Suppressor macrophage (primary cell): ENCODE data around the gene ADARB2.

ENCODE experiments used
- DNase-seq, 4 experiments: peaks; one replicate each; pipeline ENCODE4 v3.0.0-alpha.2; 2020 to 2022

ADARB2 gene

DNA sequence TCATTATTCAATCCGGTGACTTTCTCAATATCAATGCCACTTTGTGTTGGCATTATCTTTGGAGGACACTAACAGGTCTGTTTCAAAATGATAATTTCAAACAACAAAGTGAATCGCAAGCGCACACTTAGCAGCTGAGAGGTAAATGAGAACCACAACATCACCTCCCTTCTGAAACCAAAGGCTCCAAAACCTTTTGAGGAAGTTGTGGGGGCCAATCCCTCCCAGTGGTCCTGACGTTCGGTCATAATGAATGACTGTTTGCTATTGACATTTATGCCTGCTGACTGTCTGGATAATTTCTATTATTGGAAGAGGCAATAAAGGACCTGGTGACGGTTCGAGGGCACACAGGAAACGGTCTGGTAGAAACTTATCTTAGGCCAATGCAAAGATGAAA is 1.8 kb downstream of the ADARB2 start:
- DNase-seq = no peak

- DNase-seq = no peak
Measured at GRCh38 chr10:1734288-1734687, 3.0 kb downstream of the ADARB2 start.

DNA sequence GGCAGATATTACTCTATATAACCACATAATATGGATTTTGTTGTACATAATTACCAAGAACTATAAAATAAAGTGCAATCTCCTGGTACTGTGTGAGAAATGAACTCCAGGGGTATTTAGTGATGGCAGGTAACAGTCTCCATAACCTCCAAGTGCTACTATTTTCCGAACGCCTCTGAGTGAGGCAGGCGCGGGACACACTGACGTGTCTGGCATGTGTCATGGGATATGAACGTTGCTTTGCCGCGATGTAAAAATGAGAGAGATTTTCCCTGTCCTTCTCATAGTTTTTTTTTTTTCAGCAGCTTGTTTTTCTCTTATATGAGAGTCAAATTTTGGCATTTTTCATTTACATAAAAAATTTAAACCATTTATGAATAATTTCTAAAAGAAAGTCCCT is 3.6 kb downstream of the ADARB2 start:
- no peak for DNase-seq

DNA sequence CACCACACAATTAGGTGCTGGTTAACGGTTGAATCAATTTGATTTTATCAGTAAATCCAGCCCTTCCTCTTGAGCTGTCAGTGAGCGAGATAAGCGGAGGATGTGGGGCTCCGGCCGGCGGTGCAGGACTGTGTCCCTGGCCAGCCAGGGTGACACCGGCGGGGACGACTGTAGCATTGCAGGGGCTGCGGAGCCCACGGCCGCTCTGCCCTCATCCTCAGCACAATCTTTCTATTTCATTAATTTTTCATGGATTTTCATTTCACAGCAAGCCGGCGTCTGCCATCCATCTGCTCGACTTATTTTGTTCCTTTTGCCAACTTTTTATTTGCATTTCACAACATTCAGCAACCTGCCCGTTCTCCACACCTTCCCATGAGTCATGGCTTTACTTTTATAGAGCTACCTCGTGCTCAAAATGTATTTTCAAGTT is 4.7 kb downstream of the ADARB2 start:
- no peak for DNase-seq

DNA sequence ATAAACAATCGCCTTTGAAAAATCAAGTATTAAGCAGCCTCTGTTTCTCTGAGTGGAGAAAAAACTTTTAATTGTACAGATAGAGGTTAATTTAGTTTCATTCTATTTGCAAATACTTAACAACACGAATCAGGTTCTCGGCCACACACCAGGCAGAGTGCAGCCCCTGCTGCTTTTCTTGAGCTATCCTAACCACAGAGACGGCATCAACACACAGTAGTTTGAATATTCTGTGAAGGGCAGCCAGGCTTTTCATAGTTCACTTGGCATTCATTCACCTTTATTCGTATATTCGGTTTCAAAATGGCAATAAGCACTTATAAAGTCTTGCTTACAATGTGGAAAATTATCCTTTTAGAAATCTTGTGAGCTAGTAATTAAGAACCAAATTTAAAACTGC is 5.7 kb downstream of the ADARB2 start:
- DNase-seq = no peak

DNA sequence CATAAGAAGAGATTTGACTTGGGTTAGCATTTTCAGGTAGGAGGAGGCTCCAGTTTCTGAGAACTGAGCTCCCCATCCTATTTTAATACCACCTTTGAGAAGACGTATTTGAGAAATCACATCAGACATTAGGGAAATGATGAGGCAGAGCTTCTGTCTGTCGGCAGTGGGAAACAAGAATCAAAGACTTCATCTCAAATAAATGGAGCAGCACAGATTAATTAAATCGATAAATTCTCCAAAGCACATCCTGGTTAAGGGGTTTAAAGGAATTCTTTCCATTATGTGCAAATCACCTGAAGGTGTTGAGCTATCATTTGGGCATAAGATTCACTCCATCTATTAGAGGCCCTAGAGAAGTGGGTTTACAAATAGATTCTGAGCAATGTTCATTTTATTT is 7.6 kb downstream of the ADARB2 start:
- no peak for DNase-seq

GRCh38 chr10:1726861-1727260 is 10.5 kb downstream of the ADARB2 start:
- no peak for DNase-seq

GRCh38 chr10:1724921-1725488 is 12.3 kb downstream of the ADARB2 start:
- no peak for DNase-seq

DNA sequence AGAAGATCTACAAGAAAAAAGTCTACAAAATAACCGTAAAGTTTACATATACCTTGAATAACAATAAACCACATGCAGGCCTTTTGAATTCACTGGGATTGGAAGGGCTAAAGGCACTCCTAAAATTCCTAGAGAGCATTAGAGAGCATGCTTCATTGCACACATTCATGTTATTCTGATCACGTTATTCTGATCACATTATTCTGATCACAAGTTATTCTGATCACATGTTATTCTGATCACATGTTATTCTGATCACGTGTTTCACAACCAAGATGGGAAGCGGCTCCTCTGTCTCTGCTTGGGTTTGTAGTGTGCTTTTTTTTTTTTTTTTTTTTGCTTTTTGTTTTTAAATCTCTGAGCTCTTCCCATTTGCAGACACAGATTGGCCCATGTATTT is 20.5 kb downstream of the ADARB2 start:
- DNase-seq = no peak

DNA sequence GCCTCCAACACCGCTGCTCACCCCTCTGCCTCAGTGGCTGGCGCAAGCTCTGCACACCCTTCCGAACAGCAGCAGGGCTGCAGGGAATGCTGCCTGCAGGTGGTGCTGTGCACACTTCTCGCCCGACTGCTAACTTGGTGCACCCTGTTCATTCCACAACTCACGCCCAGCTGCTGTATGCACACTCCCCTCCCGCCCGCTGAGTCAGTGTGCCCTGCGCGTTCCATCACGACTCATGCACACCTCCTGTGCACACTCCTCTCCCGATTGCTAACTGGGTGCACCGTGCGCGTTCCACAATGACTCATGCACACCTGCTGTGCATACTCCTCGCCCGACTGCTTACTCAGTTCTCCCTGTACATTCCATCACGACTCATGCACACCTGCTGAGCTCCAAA is 21.5 kb downstream of the ADARB2 start:
- no peak for DNase-seq

DNA sequence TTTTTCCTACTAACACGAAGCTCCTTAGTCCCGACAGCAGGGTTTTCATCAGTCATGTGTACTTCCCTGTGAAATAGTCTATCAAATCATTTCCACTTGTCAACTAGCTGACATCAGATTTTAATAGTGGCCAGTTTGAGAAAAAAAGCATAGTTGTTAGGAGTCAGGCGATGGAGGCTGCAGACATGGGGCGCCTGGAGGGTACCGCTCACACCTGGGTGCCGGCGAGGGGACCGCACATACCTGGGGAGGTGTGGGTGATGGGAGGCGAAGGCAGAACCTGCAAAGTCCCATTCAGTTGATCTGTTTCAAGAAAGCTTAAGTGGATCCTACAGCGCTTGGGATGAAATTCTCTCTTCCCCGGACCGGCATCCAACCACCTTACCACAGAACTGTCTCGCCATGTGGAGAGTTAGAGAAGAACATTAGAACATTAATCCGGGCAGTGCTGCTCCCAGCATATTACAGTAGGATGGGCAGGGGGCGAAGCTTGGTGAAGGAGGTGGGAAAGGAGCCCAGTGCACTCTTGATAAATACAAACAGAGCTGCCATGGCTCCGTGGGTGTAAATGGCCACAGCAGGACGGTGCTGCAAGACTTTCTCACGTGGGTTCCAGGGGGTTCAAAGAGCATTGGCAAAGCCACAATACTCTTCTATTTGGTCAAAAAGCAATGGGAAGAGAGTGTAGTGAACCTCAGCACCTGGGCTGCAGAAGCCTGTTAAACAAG is 24.2 kb downstream of the ADARB2 start:
- no peak for DNase-seq

DNA sequence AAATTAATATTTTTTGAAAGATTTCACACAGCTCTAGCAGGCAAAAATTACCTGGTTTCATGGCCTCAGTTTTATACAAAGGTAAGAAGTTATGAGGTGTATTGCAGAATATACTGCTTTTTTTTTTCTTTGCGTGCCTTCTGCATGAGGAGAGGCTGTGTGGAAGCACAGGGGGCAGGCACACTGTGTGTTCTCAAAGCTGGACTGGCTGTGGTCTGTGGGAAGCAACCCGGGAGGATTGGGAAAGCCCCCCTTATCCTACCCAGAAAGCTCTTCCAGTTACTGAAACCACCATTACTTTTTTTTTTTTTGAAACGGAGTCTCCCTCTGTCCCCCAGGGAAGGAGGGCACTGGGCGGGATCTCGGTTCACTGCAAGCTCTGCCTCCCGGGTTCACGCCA is 25.0 kb downstream of the ADARB2 start:
- DNase-seq = no peak

GRCh38 chr10:1709161-1709560 is 28.2 kb downstream of the ADARB2 start:
- no peak for DNase-seq

GRCh38 chr10:1708746-1709145 is 28.6 kb downstream of the ADARB2 start:
- no peak for DNase-seq

DNA sequence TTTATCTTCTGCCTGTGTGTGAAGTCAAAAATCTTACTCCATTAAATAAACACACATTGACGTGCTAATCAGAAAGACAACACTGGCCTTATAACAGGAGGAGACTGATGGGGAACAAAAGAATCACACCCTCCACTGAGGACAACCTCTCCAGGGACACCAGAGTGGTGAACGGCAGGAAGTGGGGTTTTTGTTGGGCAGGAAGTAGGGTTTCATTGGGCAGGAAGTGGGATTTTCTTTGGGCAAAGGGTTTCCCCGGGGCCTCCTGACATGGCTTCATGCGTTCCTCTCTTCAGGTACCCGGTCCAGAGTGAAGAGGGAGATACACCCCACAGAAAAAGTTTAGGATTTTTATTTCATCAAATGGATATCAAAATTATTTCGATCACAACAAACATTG is 30.6 kb downstream of the ADARB2 start:
- no peak for DNase-seq

DNA sequence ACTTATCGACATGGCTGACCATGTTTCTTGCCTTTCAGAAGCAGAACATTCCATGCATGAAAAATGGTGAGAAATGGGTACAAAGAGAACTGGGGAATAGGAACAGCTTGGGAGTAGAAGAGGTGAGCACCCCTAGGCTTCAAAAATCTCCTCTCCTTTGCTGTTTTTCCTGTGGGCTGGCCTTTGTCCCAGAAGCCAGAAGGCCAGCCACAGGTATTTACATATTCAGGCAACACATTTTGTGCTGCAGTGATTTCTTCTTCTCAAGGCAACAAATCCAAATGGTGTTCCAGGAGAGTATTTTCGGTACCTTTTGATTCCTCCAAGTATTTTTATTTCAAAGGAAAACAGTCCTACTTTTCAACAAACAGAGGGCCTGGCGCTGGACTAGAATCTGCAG is 31.1 kb downstream of the ADARB2 start:
- no peak for DNase-seq

DNA sequence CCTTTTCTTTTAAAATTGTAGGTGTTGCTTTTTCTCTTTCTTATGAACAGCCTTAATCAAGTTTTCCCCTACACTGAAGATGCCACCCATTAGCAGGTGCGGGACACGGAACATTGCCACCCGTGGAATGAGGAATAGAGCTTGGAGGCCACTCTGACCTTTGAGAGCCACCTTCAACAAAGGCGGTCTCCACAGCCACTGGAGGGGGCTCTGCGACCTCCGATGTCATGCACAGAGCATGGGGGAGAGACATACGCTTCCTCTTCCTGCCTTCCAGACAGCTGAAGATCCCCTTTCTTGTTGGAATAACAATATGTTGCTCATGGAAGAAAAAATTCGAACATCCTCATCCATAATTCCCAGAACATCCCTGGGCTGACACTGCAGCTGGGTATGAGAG is 39.1 kb downstream of the ADARB2 start:
- no peak for DNase-seq

GRCh38 chr10:1696106-1696505 is 41.2 kb downstream of the ADARB2 start:
- DNase-seq = no peak

DNA sequence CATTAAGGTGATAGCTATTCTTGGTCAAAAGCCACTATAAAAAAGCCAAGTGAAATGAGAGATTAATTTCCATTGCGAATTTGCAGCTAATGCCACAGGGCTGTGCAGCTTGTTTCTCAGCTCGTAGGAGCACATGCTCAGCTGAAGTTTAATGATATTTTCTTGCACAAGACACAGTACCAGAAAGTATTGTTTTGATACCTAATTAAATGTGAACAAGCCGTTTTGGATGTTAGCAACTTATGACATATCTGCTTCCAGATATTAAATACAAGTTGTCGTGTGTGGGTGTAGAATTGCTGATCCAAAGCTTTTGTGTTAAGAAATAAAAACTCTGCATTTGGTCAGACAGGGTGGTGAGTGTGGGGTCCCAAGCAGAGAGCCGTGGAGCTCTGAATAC is 47.2 kb downstream of the ADARB2 start:
- DNase-seq = no peak

GRCh38 chr10:1688531-1688930 is 48.8 kb downstream of the ADARB2 start:
- no peak for DNase-seq

GRCh38 chr10:1687623-1688150 is 49.6 kb downstream of the ADARB2 start:
- no peak for DNase-seq

DNA sequence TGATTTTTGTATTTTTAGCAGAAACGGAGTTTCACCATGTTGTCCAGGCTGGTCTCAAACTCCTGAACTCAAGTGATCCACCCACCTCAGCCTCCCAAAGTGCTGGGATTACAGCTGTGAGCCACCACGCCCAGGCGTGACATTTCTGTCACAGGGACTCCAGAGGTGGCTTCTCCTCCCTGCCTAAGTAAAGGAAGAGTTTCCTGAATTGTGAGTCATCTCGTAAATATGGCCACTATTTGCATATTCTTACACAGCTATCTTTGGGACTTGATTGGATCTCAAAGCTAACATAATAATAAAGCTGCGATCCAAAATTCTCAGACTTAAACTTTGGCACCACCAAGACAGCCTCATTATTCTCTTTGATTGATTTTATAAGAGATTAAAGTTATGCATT is 50.1 kb downstream of the ADARB2 start:
- no peak for DNase-seq

DNA sequence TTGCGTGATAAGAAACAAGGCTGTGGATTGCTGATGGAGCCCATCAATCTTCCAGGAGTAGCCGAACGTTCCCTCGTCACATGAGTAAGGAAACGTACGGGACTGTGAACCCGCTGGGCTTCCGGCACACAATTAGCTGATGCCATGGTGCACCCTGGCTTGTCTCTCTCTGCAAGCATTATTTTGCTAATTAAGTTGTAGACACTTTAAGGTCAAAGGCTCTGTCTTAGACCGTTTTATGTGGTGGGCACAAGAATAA is 50.9 kb downstream of the ADARB2 start:
- DNase-seq = no peak

DNA sequence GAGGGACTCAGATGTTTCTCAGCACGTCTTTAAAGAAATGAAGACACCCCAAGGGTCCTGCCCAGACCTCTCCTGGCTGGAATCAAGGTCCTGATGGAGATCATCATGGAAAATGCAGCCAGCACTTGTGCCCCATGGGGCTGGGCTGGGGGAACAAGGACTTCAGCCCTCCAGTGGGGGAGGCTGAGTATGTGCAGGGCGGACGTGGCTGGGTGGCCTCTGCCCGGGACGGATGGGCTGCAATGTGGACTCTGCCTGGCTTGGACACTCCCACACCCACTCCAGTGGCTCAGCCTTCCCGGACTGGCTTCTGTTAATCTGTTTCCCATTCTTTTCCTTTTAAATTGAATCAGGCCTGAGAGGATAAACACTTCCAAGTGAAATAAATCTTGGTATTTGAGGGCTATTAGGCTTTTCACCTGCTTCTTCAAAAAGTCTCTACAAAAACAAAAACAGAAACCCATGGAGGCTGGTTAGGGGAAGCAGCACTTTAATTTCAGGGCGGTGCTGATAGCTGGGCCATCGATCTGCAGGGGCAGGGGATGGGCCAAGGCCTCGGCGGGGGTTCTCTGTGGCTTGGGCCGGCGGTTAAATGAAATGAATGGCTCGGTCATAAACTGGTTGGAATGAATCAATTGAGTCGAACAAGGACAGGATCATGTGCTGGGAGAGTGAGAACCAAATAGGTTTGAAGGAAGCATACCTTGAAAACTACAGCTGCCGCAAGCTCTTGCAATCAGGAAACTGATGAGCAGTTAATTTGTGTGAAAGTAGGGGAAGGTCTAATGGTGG is 51.4 kb downstream of the ADARB2 start:
- DNase-seq = no peak
